Caco-2 (cell line): ENCODE measurements around the gene XXYLT1. TPM values are rescaled to one million over a fixed set of nuclear protein-coding genes. Genes with fewer than 3 reads are reported as not detected.

ENCODE experiments used
- BruUV-seq: library from RNA; stranded (reverse); fragments of 400-500 nt; replicated peaks from 2 replicates; lab custom pipeline; 2021; lab: Mats Ljungman, UMichigan
- CTCF ChIA-PET: fragments of 300-600 bp; sonication (Branson Sonifier 250); formaldehyde crosslinking; loops from one replicate; lab custom pipeline; 2022; ENCODE audit warnings: antibody characterized with exemption; lab: Charles Lee
- POLR2A ChIA-PET: fragments of 300-600 bp; sonication (Branson Sonifier 250); formaldehyde crosslinking; loops from one replicate; lab custom pipeline; 2022; ENCODE audit warnings: antibody characterized with exemption; lab: Charles Lee
- DNase-seq, 2 experiments: peaks; one replicate each; pipeline versions ENCODE4 v3.0.0 to v3.0.0-alpha.2; 2020 to 2022
- H3K27me3 ChIP-seq: replicated peaks from 2 replicates; pipeline ENCODE4 v1.6.0; 2011; ENCODE audit warnings: low read length; ENCODE audit not compliant: control insufficient read depth, insufficient read depth
- H3K36me3 ChIP-seq: 2 replicates; pipeline ENCODE4 v1.5.1; 2011; ENCODE audit warnings: low read length; ENCODE audit not compliant: control insufficient read depth, insufficient read depth
- H3K4me1 ChIP-seq: fragments of 250-450 bp; sonication (Bioruptor Pico); 2 replicates; pipeline ENCODE4 v1.5.1; 2020; ENCODE audit warnings: mild to moderate bottlenecking
- H3K4me3 ChIP-seq: 2 replicates; pipeline ENCODE4 v1.5.1; 2011; ENCODE audit warnings: low read depth, mild to moderate bottlenecking, control low read depth, low read length
- H3K9me3 ChIP-seq: fragments of 250-450 bp; sonication (Bioruptor Pico); 2 replicates; pipeline ENCODE4 v1.5.1; 2020; ENCODE audit warnings: mild to moderate bottlenecking, moderate library complexity
- H3K27ac Mint-ChIP-seq: one replicate; pipeline ENCODE4 v1.8.0; 2022; ENCODE audit warnings: mixed read lengths; ENCODE audit not compliant: unreplicated experiment
- H3K27me3 Mint-ChIP-seq: one replicate; pipeline ENCODE4 v1.8.0; 2022; ENCODE audit warnings: mixed read lengths; ENCODE audit not compliant: insufficient read depth, unreplicated experiment
- H3K36me3 Mint-ChIP-seq: one replicate; pipeline ENCODE4 v1.8.0; 2022; ENCODE audit warnings: mild to moderate bottlenecking, mixed read lengths; ENCODE audit not compliant: insufficient read depth, unreplicated experiment
- H3K4me1 Mint-ChIP-seq: one replicate; pipeline ENCODE4 v1.8.0; 2022; ENCODE audit warnings: low read depth, mixed read lengths; ENCODE audit not compliant: unreplicated experiment
- H3K4me3 Mint-ChIP-seq: one replicate; pipeline ENCODE4 v1.8.0; 2022; ENCODE audit warnings: mild to moderate bottlenecking, moderate library complexity, mixed read lengths; ENCODE audit not compliant: unreplicated experiment
- H3K9me3 Mint-ChIP-seq: one replicate; pipeline ENCODE4 v1.8.0; 2022; ENCODE audit warnings: mixed read lengths; ENCODE audit not compliant: unreplicated experiment
- intact Hi-C: fragments of 100-400 bp; cut with micrococcal nuclease; formaldehyde crosslinking; loops from one replicate; pipeline ENCODE4 v1.10.0; 2022; ENCODE audit not compliant: unreplicated experiment
- total RNA-seq: library from RNA; stranded (reverse); gene quantifications from 2 replicates; pipeline ENCODE4 v1.2.3, GENCODE V29; 2022
- TF ChIP-seq, protein P1 (sequence below), 2 experiments: fragments of 200-600 bp in 1 of 2; IDR thresholded peaks; 1 replicate in 1 of 2; 2 replicates in 1 of 2; pipeline versions ENCODE4 v1.5.1 to v1.8.0; 2011 to 2022; ENCODE audit warnings: antibody characterized with exemption in 1 of 2, control low read depth in 1 of 2, inconsistent platforms in 1 of 2, low read depth in 1 of 2, low read length in 1 of 2, mild to moderate bottlenecking in 1 of 2, moderate library complexity in 1 of 2; ENCODE audit not compliant: insufficient read depth in 1 of 2, severe bottlenecking in 1 of 2, unreplicated experiment in 1 of 2

The XXYLT1 gene
- total RNA-seq, 1 experiment from 2014 or later: 14.2 TPM

DNA sequence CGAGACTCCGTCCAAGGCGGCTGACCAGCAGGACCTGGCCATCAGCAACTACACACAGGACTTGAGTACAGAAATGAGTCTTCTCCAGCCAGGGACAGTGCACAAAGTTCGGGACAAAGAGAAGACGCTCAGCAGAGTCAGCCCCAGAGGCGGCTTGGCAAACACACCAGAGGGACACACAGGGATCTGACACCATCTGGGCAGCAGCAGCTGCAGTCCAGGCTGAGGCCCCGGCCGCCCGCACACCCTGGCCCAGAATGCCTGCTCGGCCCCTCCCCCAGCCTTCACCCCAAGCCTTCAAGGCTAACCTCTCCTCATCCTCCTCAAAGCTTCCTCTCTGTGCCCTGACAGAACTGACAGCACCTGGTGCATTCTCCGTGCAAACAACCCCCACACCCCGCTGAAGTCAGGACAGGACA is 61.1 kb downstream of the XXYLT1 start:
- BruUV-seq: no TSS peak

DNA sequence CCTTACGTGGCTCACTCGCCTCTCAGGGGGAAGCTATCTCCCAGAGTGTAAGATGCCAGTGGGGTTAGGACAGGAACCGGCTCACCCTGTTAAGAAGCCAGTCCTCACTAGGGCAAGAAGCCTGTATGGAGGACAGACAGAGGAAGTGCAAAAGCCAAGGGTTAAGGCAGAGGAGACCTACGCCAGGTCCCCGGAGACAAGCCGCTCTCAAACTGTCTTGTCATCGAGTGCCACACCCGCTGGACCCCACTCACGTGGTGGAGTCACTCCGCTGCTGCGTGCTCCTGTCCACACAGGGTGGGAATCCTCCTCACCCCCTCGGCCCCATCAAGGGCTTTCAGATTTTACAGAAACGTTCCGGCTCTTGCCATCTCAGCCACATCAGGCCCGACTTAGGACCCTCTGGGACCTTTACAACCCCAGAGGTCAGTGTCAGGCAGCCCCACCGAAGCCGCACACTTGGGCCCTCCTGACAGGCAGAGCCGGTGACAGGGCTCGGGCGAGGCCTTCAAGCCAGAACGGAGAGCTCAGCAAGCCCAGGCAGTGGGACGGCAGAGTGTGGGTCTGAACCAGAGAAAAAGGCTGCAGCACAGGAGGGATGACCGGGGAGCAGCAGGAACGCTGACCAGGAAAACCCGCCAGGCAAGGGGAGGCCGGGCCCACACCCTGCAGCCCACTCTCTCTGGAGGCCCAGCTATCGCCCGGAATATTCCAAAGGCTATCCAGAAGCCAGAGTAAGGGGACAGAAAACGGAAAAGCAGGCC is 61.7 kb downstream of the XXYLT1 start:
- intact Hi-C loops: no loop called here
- CTCF ChIA-PET: interaction anchor here (0.7 kb wide), 1 partner anchor 12 kb away, joined by 3 read pairs; no protein-coding TSS in a partner anchor
- no peaks in the 10 kb centered on the region for H3K36me3 Mint-ChIP-seq

More for the DNA sequence above, 61.1 kb downstream of the XXYLT1 start:
- no peaks in the 10 kb centered on the region for H3K4me1 Mint-ChIP-seq
- Histone ChIP-seq H3K36me3 (no peaks in the 10 kb centered on the region), H3K27me3 (no peaks in the 10 kb centered on the region), H3K4me1 (0 out of 2 replicates have a peak, but pooled peaks cover 3% of the 10 kb centered on the region), H3K4me3 (no peak overlapping the region), H3K9me3 (no peaks in the 10 kb centered on the region)
- H3K27me3 Mint-ChIP-seq: no peaks in the 10 kb centered on the region
- H3K27ac Mint-ChIP-seq: no peak overlapping the region
- intact Hi-C loops: no loop called here
- H3K9me3 Mint-ChIP-seq: no peaks in the 10 kb centered on the region
- no peak for DNase-seq
- CTCF ChIA-PET: no interaction called here
- POLR2A ChIA-PET: no interaction called here
- no peaks in the 10 kb centered on the region for H3K36me3 Mint-ChIP-seq
- TF ChIP-seq, protein P1, sequence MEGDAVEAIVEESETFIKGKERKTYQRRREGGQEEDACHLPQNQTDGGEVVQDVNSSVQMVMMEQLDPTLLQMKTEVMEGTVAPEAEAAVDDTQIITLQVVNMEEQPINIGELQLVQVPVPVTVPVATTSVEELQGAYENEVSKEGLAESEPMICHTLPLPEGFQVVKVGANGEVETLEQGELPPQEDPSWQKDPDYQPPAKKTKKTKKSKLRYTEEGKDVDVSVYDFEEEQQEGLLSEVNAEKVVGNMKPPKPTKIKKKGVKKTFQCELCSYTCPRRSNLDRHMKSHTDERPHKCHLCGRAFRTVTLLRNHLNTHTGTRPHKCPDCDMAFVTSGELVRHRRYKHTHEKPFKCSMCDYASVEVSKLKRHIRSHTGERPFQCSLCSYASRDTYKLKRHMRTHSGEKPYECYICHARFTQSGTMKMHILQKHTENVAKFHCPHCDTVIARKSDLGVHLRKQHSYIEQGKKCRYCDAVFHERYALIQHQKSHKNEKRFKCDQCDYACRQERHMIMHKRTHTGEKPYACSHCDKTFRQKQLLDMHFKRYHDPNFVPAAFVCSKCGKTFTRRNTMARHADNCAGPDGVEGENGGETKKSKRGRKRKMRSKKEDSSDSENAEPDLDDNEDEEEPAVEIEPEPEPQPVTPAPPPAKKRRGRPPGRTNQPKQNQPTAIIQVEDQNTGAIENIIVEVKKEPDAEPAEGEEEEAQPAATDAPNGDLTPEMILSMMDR (IDR thresholded peaks at IDR 0.05; ENCODE audit: insufficient read depth in 1 of 2, low read depth in 1 of 2, low read length in 1 of 2, severe bottlenecking in 1 of 2, unreplicated experiment in 1 of 2): no peak
- H3K4me3 Mint-ChIP-seq: no peak overlapping the region

DNA sequence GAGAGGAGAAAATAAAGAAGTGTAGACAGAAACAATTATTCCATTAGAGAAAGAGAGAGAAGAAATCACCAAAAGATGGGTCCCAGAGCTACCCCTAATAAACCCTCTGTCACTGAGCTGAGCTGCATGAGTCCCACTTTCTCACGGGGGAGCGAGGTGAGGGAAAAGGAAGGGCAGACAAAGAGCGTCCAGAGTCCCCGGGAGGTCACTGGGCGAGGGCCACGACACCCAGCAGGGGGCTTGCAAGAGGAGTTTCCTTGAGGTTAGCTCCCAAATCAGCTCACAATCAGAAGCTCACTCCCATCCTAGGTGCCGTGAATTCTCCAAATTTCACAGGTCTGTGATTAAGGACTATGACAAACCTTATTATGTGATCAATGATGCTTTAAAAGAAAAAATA is 62.3 kb downstream of the XXYLT1 start:
- intact Hi-C loops: no loop called here
- Mint-ChIP-seq H3K4me3 (no peak overlapping the region), H3K4me1 (no peaks in the 10 kb centered on the region), H3K27ac (no peak overlapping the region), H3K36me3 (no peaks in the 10 kb centered on the region), H3K9me3 (no peaks in the 10 kb centered on the region), H3K27me3 (no peaks in the 10 kb centered on the region)
- H3K27me3 ChIP-seq: no peaks in the 10 kb centered on the region
- no peaks in the 10 kb centered on the region for H3K4me1 ChIP-seq
- CTCF ChIA-PET: interaction anchor here (0.7 kb wide), 1 partner anchor 13 kb away, joined by 3 read pairs; no protein-coding TSS in a partner anchor
- DNase-seq: no peak
- no peak overlapping the region for H3K4me3 ChIP-seq
- POLR2A ChIA-PET: no interaction called here
- H3K9me3 ChIP-seq: no peaks in the 10 kb centered on the region
- BruUV-seq: no TSS peak
- H3K36me3 ChIP-seq: no peaks in the 10 kb centered on the region
- TF ChIP-seq, protein P1 (IDR thresholded peaks at IDR 0.05; ENCODE audit: insufficient read depth in 1 of 2, low read depth in 1 of 2, low read length in 1 of 2, severe bottlenecking in 1 of 2, unreplicated experiment in 1 of 2): no peak

More for the DNA sequence above, 61.7 kb downstream of the XXYLT1 start:
- no peaks in the 10 kb centered on the region for H3K9me3 Mint-ChIP-seq
- H3K9me3 ChIP-seq: no peaks in the 10 kb centered on the region
- 0 out of 2 replicates have a peak, but pooled peaks cover 3% of the 10 kb centered on the region for H3K4me1 ChIP-seq
- H3K4me3 ChIP-seq: no peak overlapping the region
- BruUV-seq: no TSS peak
- no peaks in the 10 kb centered on the region for H3K4me1 Mint-ChIP-seq
- POLR2A ChIA-PET: no interaction called here
- no peaks in the 10 kb centered on the region for H3K36me3 ChIP-seq
- no peaks in the 10 kb centered on the region for H3K27me3 ChIP-seq
- no peak overlapping the region for H3K27ac Mint-ChIP-seq
- H3K4me3 Mint-ChIP-seq: no peak overlapping the region
- no peak for DNase-seq
- TF ChIP-seq, protein P1 (IDR thresholded peaks at IDR 0.05; ENCODE audit: insufficient read depth in 1 of 2, low read depth in 1 of 2, low read length in 1 of 2, severe bottlenecking in 1 of 2, unreplicated experiment in 1 of 2): no peak
- H3K27me3 Mint-ChIP-seq: no peaks in the 10 kb centered on the region
